SK-N-SH (cell line): Measurements from ENCODE around the gene GLIS2. TPM values are rescaled to one million over a fixed set of nuclear protein-coding genes. Genes with fewer than 3 reads are reported as not detected.

Source experiments
- CTCF ChIA-PET: fragments of 300-600, 350-600 bp; formaldehyde crosslinking; extraction: SDS; loops from one replicate; lab custom pipeline; 2021; lab: Yijun Ruan, JAX
- POLR2A ChIA-PET: fragments of 350-600 bp; sonication (Branson Sonifier 250); formaldehyde crosslinking; extraction: SDS; loops from one replicate; lab custom pipeline; 2020; ENCODE audit warnings: antibody characterized with exemption, inconsistent platforms; lab: Yijun Ruan, JAX
- DNase-seq: peaks from one replicate; pipeline ENCODE4 v3.0.0; 2012
- H2AFZ ChIP-seq: fragments of 200-600 bp; sonication (generic); 2 replicates; pipeline ENCODE4 v1.8.1; 2016; ENCODE audit warnings: antibody characterized with exemption, mild to moderate bottlenecking, low read depth
- H3F3A ChIP-seq: fragments of 200-600 bp; sonication (generic); replicated peaks from 2 replicates; pipeline ENCODE3; 2016; ENCODE audit warnings: antibody characterized with exemption, mild to moderate bottlenecking; ENCODE audit not compliant: insufficient read depth
- H3K27ac ChIP-seq, 2 experiments: fragments of 200-500 bp in 1 of 2; fragments of 200-600 bp in 1 of 2; sonication (Bioruptor generic) in 1 of 2; sonication (generic), shearing (Covaris generic) in 1 of 2; 2 replicates each; pipeline versions ENCODE4 v1.5.1 to v1.6.1; 2014 to 2016; ENCODE audit warnings: low read depth in 2 of 2, inconsistent platforms in 1 of 2, low read length in 1 of 2, mild to moderate bottlenecking in 1 of 2, mixed read lengths in 1 of 2
- H3K27me3 ChIP-seq: fragments of 200-600 bp; sonication (generic), shearing (Covaris generic); 2 replicates; pipeline ENCODE4 v1.6.1; 2016; ENCODE audit warnings: mixed run types; ENCODE audit not compliant: insufficient read depth
- H3K36me3 ChIP-seq, 2 experiments: fragments of 200-500 bp in 1 of 2; fragments of 200-600 bp in 1 of 2; sonication (Bioruptor generic) in 1 of 2; sonication (generic) in 1 of 2; replicated peaks in 1 of 2; 2 replicates each; pipeline versions ENCODE3 to v1.5.1; 2014 to 2016; ENCODE audit warnings: low read length in 1 of 2, mild to moderate bottlenecking in 1 of 2; ENCODE audit not compliant: insufficient read depth in 2 of 2, control insufficient read depth in 1 of 2
- H3K4me1 ChIP-seq, 2 experiments: fragments of 200-500 bp in 1 of 2; fragments of 200-600 bp in 1 of 2; sonication (Bioruptor generic) in 1 of 2; sonication (generic), shearing (Covaris generic) in 1 of 2; 2 replicates each; pipeline versions ENCODE4 v1.5.1 to v1.6.1; 2014 to 2016; ENCODE audit warnings: low read depth in 1 of 2, low read length in 1 of 2, mixed run types in 1 of 2; ENCODE audit not compliant: insufficient read depth in 2 of 2, control insufficient read depth in 1 of 2
- H3K4me2 ChIP-seq: fragments of 200-600 bp; sonication (generic), shearing (Covaris generic); 2 replicates; pipeline ENCODE4 v1.6.1; 2017; ENCODE audit warnings: mixed run types
- H3K4me3 ChIP-seq, 2 experiments: fragments of 200-500 bp in 1 of 2; fragments of 200-600 bp in 1 of 2; sonication (Bioruptor generic) in 1 of 2; sonication (generic), shearing (Covaris generic) in 1 of 2; 2 replicates each; pipeline versions ENCODE4 v1.5.1 to v1.8.1; 2014 to 2016; ENCODE audit warnings: low read depth in 2 of 2, inconsistent platforms in 1 of 2, low read length in 1 of 2, mild to moderate bottlenecking in 1 of 2, mixed read lengths in 1 of 2, moderate library complexity in 1 of 2
- H3K79me2 ChIP-seq: fragments of 200-600 bp; sonication (generic); 2 replicates; pipeline ENCODE4 v1.8.1; 2017; ENCODE audit warnings: mild to moderate bottlenecking; ENCODE audit not compliant: insufficient read depth
- H3K9ac ChIP-seq: fragments of 200-600 bp; sonication (generic); 2 replicates; pipeline ENCODE4 v1.6.1; 2017; ENCODE audit warnings: mixed run types
- H3K9me2 ChIP-seq: fragments of 200-600 bp; sonication (generic); 2 replicates; pipeline ENCODE4 v1.6.1; 2017; ENCODE audit warnings: mixed run types
- H3K9me3 ChIP-seq: fragments of 200-600 bp; sonication (generic); 2 replicates; pipeline ENCODE4 v1.6.1; 2017; ENCODE audit warnings: mixed run types, mild to moderate bottlenecking, moderate library complexity
- H4K20me1 ChIP-seq: fragments of 200-600 bp; sonication (generic); 2 replicates; pipeline ENCODE4 v1.6.1; 2017; ENCODE audit warnings: mild to moderate bottlenecking, mixed run types; ENCODE audit not compliant: insufficient read depth
- CHD2 ChIP-seq: fragments of 150-350 bp; IDR thresholded peaks from 2 replicates; pipeline ENCODE4 v1.6.1; 2018; ENCODE audit warnings: low read length; ENCODE audit not compliant: partially characterized antibody
- CTCF ChIP-seq: fragments of 200-600 bp; sonication (generic); IDR thresholded peaks from 2 replicates; pipeline ENCODE4 v1.6.1; 2017; ENCODE audit warnings: antibody characterized with exemption, mild to moderate bottlenecking, moderate library complexity
- FOXJ3 ChIP-seq: sonication (generic); formaldehyde crosslinking; IDR thresholded peaks from 2 replicates; pipeline ENCODE4 v1.5.1; 2020; ENCODE audit warnings: mild to moderate bottlenecking, missing genetic modification reagents
- GABPA ChIP-seq: IDR thresholded peaks from 2 replicates; pipeline ENCODE4 v1.4.0; 2012; ENCODE audit warnings: low read depth, mild to moderate bottlenecking
- GATA2 ChIP-seq: sonication (generic); formaldehyde crosslinking; IDR thresholded peaks from 2 replicates; pipeline ENCODE4 v1.5.0; 2020; ENCODE audit warnings: mild to moderate bottlenecking, missing genetic modification reagents
- JUND ChIP-seq: IDR thresholded peaks from 2 replicates; pipeline ENCODE4 v1.4.0; 2012
- NRF1 ChIP-seq: IDR thresholded peaks from 2 replicates; pipeline ENCODE4 v1.6.1; 2012; ENCODE audit warnings: low read depth, mild to moderate bottlenecking, low read length
- PBX3 ChIP-seq: IDR thresholded peaks from 2 replicates; pipeline ENCODE4; 2012
- POLR2AphosphoS5 ChIP-seq: IDR thresholded peaks from 2 replicates; pipeline ENCODE4 v1.6.1; 2012; ENCODE audit warnings: low read depth, low read length
- RAD21 ChIP-seq: IDR thresholded peaks from 2 replicates; pipeline ENCODE4 v1.6.1; 2012; ENCODE audit warnings: mild to moderate bottlenecking, low read length
- RCOR1 ChIP-seq: fragments of 150-350 bp; IDR thresholded peaks from 2 replicates; pipeline ENCODE4 v1.6.1; 2017; ENCODE audit warnings: antibody characterized with exemption, low read length
- REST ChIP-seq: IDR thresholded peaks from 2 replicates; pipeline ENCODE4 v1.6.1; 2012; ENCODE audit warnings: mild to moderate bottlenecking, low read depth, low read length, moderate library complexity
- RXRA ChIP-seq: IDR thresholded peaks from 2 replicates; pipeline ENCODE4 v1.4.0; 2012; ENCODE audit warnings: low read depth, mild to moderate bottlenecking, borderline replicate concordance
- SMC3 ChIP-seq: IDR thresholded peaks from 2 replicates; pipeline ENCODE4 v1.6.1; 2012; ENCODE audit warnings: low read depth, low read length, improper control_type of control experiment
- TAF1 ChIP-seq: IDR thresholded peaks from 2 replicates; pipeline ENCODE4 v1.6.1; 2012; ENCODE audit warnings: low read depth, mild to moderate bottlenecking, low read length, moderate library complexity, borderline replicate concordance
- TCF12 ChIP-seq: IDR thresholded peaks from 2 replicates; pipeline ENCODE4 v1.4.0; 2012
- YY1 ChIP-seq: IDR thresholded peaks from 2 replicates; pipeline ENCODE4 v1.4.0; 2012; ENCODE audit warnings: low read depth, mild to moderate bottlenecking
- WGBS: methylation state at CpG from one replicate; pipeline ENCODE4 v1.1.6; 2017; ENCODE audit warnings: low lambda C conversion rate; 5-methylcytosine and 5-hydroxymethylcytosine counted together
- polyA plus RNA-seq, 3 experiments: library from polyadenylated mRNA; depleted of rRNA; stranded (reverse); fragments of >200 nt; gene quantifications; 2 replicates each; pipeline ENCODE4 v1.2.3, GENCODE V29; 2012
- TF ChIP-seq, protein P1 (sequence below): IDR thresholded peaks from 2 replicates; pipeline ENCODE4 v1.4.0; 2012; ENCODE audit warnings: low read depth
- TF ChIP-seq, protein P2 (sequence below): IDR thresholded peaks from 2 replicates; pipeline ENCODE4 v1.4.0; 2012; ENCODE audit warnings: low read depth, borderline replicate concordance
- TF ChIP-seq, protein P3 (sequence below): fragments of 150-350 bp; IDR thresholded peaks from 2 replicates; pipeline ENCODE4 v1.6.1; 2016; ENCODE audit warnings: mild to moderate bottlenecking, low read depth, low read length

The GLIS2 gene
- polyA plus RNA-seq, 1 of the 3 experiments (the other 2 are of a cell fraction), result 6.5 TPM

- Histone ChIP-seq H3K4me2 (no peak overlapping the region), H3K27ac (peak overlapping the region in 1 of 2 experiments; percentile 11; a peak in 1 of 4 replicates), H4K20me1 (no peaks in the 10 kb centered on the region), H3F3A (peaks cover 16% of the 10 kb centered on the region), H3K9me3 (no peaks in the 10 kb centered on the region), H3K27me3 (no peaks in the 10 kb centered on the region), H3K79me2 (peaks cover 55% of the 10 kb centered on the region), H3K4me3 (no peak overlapping the region), H2AFZ (no peak overlapping the region), H3K4me1 (peaks cover 0 to 17% of the 10 kb centered on the region in 2 experiments; a peak in 1 of 4 replicates), H3K9ac (no peak overlapping the region), H3K36me3 (no peaks in the 10 kb centered on the region), H3K9me2 (no peaks in the 10 kb centered on the region)
- TF ChIP-seq REST, result no peak
- no peak for TF ChIP-seq SMC3
- no peak for TF ChIP-seq TAF1
- no peak for TF ChIP-seq GATA2 (CRISPR knock-in tag)
- no peak for TF ChIP-seq TCF12
- no peak for TF ChIP-seq NRF1
- no peak for TF ChIP-seq POLR2AphosphoS5
- TF ChIP-seq, protein P1, sequence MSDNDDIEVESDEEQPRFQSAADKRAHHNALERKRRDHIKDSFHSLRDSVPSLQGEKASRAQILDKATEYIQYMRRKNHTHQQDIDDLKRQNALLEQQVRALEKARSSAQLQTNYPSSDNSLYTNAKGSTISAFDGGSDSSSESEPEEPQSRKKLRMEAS, result no peak
- TF ChIP-seq FOXJ3 (CRISPR knock-in tag), result no peak
- no peak for TF ChIP-seq RAD21
- no peak for TF ChIP-seq RCOR1
- no peak for TF ChIP-seq PBX3
- no peak for TF ChIP-seq CHD2
- no peak for TF ChIP-seq YY1
- no peak for TF ChIP-seq GABPA
- TF ChIP-seq, protein P2, sequence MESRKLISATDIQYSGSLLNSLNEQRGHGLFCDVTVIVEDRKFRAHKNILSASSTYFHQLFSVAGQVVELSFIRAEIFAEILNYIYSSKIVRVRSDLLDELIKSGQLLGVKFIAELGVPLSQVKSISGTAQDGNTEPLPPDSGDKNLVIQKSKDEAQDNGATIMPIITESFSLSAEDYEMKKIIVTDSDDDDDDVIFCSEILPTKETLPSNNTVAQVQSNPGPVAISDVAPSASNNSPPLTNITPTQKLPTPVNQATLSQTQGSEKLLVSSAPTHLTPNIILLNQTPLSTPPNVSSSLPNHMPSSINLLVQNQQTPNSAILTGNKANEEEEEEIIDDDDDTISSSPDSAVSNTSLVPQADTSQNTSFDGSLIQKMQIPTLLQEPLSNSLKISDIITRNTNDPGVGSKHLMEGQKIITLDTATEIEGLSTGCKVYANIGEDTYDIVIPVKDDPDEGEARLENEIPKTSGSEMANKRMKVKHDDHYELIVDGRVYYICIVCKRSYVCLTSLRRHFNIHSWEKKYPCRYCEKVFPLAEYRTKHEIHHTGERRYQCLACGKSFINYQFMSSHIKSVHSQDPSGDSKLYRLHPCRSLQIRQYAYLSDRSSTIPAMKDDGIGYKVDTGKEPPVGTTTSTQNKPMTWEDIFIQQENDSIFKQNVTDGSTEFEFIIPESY, result no peak
- TF ChIP-seq RXRA, result no peak
- no peak for TF ChIP-seq JUND
- TF ChIP-seq, protein P3, sequence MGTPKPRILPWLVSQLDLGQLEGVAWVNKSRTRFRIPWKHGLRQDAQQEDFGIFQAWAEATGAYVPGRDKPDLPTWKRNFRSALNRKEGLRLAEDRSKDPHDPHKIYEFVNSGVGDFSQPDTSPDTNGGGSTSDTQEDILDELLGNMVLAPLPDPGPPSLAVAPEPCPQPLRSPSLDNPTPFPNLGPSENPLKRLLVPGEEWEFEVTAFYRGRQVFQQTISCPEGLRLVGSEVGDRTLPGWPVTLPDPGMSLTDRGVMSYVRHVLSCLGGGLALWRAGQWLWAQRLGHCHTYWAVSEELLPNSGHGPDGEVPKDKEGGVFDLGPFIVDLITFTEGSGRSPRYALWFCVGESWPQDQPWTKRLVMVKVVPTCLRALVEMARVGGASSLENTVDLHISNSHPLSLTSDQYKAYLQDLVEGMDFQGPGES, result no peak
- no peak for TF ChIP-seq CTCF
- no peak for DNase-seq
- ChIA-PET CTCF (interaction anchor here (0.6 to 18.0 kb wide), 6 partner anchors 12 to 132 kb away, joined by 3 to 203 read pairs (median 17); no protein-coding TSS in a partner anchor), POLR2A (interaction anchor here (4.0 kb wide), 1 partner anchor 16 kb away, joined by 22 read pairs; no protein-coding TSS in a partner anchor)
- WGBS, result 94% methylated on average over 5 of the region's 5 CpGs
Measured at GRCh38 chr16:4270091-4270490, 45.8 kb upstream of the GLIS2 start.
